Neural cell (in vitro differentiated cells): Measurements from ENCODE around the gene NECTIN2.

Source experiments
- CTCF ChIP-seq: fragments of 450-650 bp; IDR thresholded peaks from 2 replicates; pipeline ENCODE4 v1.5.1; 2014; ENCODE audit warnings: antibody characterized with exemption, mild to moderate bottlenecking, moderate library complexity; ENCODE audit not compliant: poor library complexity, severe bottlenecking
- EP300 ChIP-seq: fragments of 450-650 bp; conservative IDR thresholded peaks from 2 replicates; pipeline ENCODE4 v1.6.1; 2014; ENCODE audit warnings: antibody characterized with exemption, mild to moderate bottlenecking, moderate library complexity; ENCODE audit not compliant: poor library complexity, severe bottlenecking
- EZH2 ChIP-seq: fragments of 200-600, 300-800 bp; shearing (Covaris generic), sonication (generic); IDR thresholded peaks from 2 replicates; pipeline ENCODE4 v1.6.1; 2014; ENCODE audit warnings: antibody characterized with exemption, low read length, borderline replicate concordance, mild to moderate bottlenecking; ENCODE audit not compliant: insufficient read depth, poor library complexity, severe bottlenecking
- MXI1 ChIP-seq: fragments of 450-650 bp; conservative IDR thresholded peaks from 2 replicates; pipeline ENCODE4 v1.6.1; 2014; ENCODE audit warnings: antibody characterized with exemption, mild to moderate bottlenecking; ENCODE audit not compliant: poor library complexity, severe bottlenecking
- POLR2AphosphoS5 ChIP-seq: IDR thresholded peaks from 2 replicates; pipeline ENCODE4 v1.6.1; 2012
- RAD21 ChIP-seq: fragments of 450-650 bp; conservative IDR thresholded peaks from 2 replicates; pipeline ENCODE4 v1.6.1; 2014; ENCODE audit warnings: antibody characterized with exemption, mild to moderate bottlenecking, moderate library complexity
- REST ChIP-seq: IDR thresholded peaks from 2 replicates; pipeline ENCODE4 v1.6.1; 2012; ENCODE audit warnings: borderline replicate concordance
- TAF1 ChIP-seq: IDR thresholded peaks from 2 replicates; pipeline ENCODE4 v1.6.1; 2012; ENCODE audit warnings: low read depth

GRCh38 chr19:44803442-44804428, 42.4 kb upstream of the NECTIN2 start:
- TF ChIP-seq TAF1 = no peak
- TF ChIP-seq CTCF = no peak
- TF ChIP-seq EZH2 = no peak
- TF ChIP-seq POLR2AphosphoS5 = no peak
- TF ChIP-seq EP300 = no peak
- TF ChIP-seq RAD21 = no peak
- TF ChIP-seq REST = no peak
- TF ChIP-seq MXI1 = no peak
